ENCODE results near the gene SLC4A3. TPM values are rescaled to one million over a fixed set of nuclear protein-coding genes. Genes with fewer than 3 reads are reported as not detected.

SLC4A3 gene, protein sequence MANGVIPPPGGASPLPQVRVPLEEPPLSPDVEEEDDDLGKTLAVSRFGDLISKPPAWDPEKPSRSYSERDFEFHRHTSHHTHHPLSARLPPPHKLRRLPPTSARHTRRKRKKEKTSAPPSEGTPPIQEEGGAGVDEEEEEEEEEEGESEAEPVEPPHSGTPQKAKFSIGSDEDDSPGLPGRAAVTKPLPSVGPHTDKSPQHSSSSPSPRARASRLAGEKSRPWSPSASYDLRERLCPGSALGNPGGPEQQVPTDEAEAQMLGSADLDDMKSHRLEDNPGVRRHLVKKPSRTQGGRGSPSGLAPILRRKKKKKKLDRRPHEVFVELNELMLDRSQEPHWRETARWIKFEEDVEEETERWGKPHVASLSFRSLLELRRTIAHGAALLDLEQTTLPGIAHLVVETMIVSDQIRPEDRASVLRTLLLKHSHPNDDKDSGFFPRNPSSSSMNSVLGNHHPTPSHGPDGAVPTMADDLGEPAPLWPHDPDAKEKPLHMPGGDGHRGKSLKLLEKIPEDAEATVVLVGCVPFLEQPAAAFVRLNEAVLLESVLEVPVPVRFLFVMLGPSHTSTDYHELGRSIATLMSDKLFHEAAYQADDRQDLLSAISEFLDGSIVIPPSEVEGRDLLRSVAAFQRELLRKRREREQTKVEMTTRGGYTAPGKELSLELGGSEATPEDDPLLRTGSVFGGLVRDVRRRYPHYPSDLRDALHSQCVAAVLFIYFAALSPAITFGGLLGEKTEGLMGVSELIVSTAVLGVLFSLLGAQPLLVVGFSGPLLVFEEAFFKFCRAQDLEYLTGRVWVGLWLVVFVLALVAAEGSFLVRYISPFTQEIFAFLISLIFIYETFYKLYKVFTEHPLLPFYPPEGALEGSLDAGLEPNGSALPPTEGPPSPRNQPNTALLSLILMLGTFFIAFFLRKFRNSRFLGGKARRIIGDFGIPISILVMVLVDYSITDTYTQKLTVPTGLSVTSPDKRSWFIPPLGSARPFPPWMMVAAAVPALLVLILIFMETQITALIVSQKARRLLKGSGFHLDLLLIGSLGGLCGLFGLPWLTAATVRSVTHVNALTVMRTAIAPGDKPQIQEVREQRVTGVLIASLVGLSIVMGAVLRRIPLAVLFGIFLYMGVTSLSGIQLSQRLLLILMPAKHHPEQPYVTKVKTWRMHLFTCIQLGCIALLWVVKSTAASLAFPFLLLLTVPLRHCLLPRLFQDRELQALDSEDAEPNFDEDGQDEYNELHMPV
- under 0.01 TPM in 1 of 2 replicates, not detected in the other for total RNA-seq

DNA sequence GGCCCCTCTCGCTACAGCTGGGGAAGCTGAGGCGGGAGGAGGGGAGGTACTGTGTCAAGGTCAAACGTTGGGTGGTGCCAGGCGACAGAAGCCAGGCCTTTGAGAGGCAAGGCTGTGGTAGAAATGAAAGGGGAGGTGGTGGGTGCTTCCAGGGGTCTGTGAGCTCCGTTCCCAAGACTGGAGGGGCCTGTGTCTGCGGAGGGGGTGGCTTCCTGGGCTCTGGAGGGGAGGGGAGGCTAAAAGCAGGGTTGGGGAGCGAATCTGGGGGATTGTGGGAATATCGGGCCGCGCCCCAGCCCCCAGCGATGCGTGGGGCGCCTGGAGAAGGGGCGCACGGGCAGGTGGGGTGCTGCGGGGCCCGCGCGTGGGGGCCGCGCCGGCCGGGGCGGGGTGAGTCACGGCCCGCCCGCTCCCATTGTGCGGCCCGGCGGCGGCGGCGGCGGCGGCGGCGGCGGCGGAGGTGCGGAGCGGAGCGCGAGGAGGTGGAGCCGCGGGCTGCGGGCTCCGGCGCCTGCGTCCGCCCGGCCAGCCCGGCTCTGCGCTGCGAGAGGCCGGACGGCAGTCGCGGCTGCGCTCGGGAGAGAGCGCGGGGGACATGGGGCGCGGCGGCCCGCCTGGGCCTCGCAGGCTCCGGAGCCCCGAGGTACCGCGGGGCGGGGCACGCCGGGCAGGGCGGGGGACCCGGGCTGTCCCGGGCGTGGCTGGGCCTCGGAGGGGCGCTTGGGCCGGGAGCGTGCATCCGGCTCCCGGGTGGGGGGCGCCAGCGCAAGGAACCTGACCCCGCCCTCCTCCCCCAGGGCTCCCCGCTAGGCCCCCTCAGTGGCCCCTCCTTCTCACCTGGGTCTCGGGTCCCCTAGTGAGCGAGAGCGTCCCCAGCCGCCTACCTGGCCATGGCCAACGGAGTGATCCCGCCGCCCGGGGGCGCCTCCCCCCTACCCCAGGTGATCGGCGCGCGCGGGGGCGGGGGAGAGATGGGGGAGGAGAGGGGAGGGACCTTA is at the start of gene SLC4A3:
Gene SLC4A3, plus strand, starts transcription at position 528 of the 998 bp plus-strand sequence. Its CDS starts 363 bp downstream, at position 891.

DNA sequence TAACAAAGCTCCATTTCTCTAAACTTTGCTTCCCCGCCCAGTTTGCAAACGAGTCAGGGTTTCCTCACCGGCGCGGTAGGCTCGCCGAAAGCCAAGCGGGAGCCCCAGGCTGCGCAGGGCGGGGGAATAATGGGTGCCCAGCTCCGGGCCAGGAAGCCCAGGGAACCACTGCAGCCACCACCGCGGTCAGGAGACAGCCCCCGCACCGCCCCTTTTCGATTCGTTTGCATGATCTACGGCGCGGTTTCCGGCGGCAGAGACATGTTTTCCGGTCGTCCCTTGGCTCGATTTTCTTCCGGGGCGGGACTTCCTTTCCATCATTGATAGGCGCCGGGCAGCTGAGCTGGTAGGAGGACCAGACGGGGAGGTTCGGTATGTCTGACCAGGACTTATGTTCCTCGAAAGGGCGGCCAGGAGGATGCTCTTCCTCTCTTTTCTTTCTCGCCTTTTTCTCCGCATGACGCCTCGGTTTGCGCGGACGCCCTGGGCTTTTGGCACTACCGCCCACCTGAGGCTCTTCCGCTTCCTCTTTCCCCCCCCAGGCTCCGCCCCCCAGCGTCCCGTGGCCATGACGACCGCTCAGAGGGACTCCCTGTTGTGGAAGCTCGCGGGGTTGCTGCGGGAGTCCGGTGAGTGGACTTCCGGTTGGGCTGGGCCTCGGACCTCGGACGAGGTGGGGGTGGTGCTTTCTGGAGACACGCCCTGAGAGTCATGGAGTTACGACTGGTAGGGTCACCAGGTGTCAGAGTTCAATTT is 29.7 kb upstream of the SLC4A3 start, which contains the start of gene STK11IP:
Gene STK11IP, plus strand, starts transcription at position 306 of the 756 bp plus-strand sequence. Its CDS starts 263 bp downstream, at position 569.

Other genes starting within 250 kb of the SLC4A3 start
- 47.4 and 60.8 TPM in 2 replicates for gene DNPEP, start 239.7 kb upstream of the SLC4A3 start, total RNA-seq
- gene DES, start 209.3 kb upstream of the SLC4A3 start, total RNA-seq = under 0.01 and 1.2 TPM in 2 replicates
- 0.30 and 0.32 TPM in 2 replicates for gene SPEG, start 192.8 kb upstream of the SLC4A3 start, total RNA-seq
- gene GMPPA, start 128.7 kb upstream of the SLC4A3 start, total RNA-seq = 39.3 and 46.4 TPM in 2 replicates
- gene ASIC4, start 113.1 kb upstream of the SLC4A3 start, total RNA-seq = not detected in 2 replicates
- 0.97 and 5.5 TPM in 2 replicates for gene CHPF, start 83.8 kb upstream of the SLC4A3 start, total RNA-seq
- gene TMEM198, start 83.6 kb upstream of the SLC4A3 start, total RNA-seq = not detected in 2 replicates
- 13.0 and 13.2 TPM in 2 replicates for gene OBSL1, start 56.1 kb upstream of the SLC4A3 start, total RNA-seq
- not detected in 2 replicates for gene INHA, start 55.3 kb upstream of the SLC4A3 start, total RNA-seq
- 5.8 and 7.3 TPM in 2 replicates for gene STK11IP, start 29.8 kb upstream of the SLC4A3 start, total RNA-seq

Data from epithelial cell of umbilical artery (primary cell).